Measurements from ENCODE around the gene FHIT.

The FHIT gene

GRCh38 chr3:59786374-59786773 lies 1464.9 kb downstream of the FHIT start:
- Histone ChIP-seq H3K4me1 (ENCODE audit: control insufficient read depth in 1 of 2, insufficient read depth in 1 of 2, low read depth in 1 of 2, low read length in 1 of 2) (no peaks in the 10 kb centered on the region), H3K4me3 (ENCODE audit: low read depth in 1 of 2, low read length in 1 of 2) (no peak overlapping the region), H3K27me3 (no peaks in the 10 kb centered on the region), H3K36me3 (no peaks in the 10 kb centered on the region), H3K27ac (no peak overlapping the region), H3K9me3 (no peaks in the 10 kb centered on the region)
- TF ChIP-seq CTCF (IDR thresholded peaks at IDR 0.05), result no peak

DNA sequence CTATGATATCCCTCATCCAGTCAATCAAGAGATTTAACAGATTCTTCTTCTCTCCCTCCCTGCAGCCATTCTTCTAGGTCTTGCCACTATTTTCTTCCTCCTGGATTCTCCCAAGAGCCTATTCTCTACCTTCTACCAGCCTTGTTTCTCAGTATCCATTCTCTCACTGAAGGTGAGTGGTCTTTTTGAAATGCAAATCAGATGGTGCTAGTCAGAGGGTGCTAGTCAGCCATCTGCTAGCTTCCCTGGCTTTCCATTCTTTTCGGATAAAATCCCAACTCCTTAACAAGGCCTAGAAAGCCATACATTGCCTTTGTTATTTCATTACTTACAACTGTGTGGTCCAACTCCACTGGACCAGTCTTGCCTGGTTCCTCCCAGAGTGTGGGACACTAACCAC lies 1467.1 kb downstream of the FHIT start:
- Histone ChIP-seq H3K36me3 (no peaks in the 10 kb centered on the region), H3K27ac (no peak overlapping the region), H3K9me3 (no peaks in the 10 kb centered on the region), H3K4me1 (ENCODE audit: control insufficient read depth in 1 of 2, insufficient read depth in 1 of 2, low read depth in 1 of 2, low read length in 1 of 2) (no peaks in the 10 kb centered on the region), H3K4me3 (ENCODE audit: low read depth in 1 of 2, low read length in 1 of 2) (no peak overlapping the region), H3K27me3 (no peaks in the 10 kb centered on the region)
- TF ChIP-seq CTCF (IDR thresholded peaks at IDR 0.05), result no peak

GRCh38 chr3:59783468-59783988 lies 1467.7 kb downstream of the FHIT start:
- no peak overlapping the region for H3K4me3 ChIP-seq (ENCODE audit: low read depth in 1 of 2, low read length in 1 of 2)
- no peak for TF ChIP-seq CTCF (IDR thresholded peaks at IDR 0.05)
- no peaks in the 10 kb centered on the region for H3K9me3 ChIP-seq
- no peaks in the 10 kb centered on the region for H3K36me3 ChIP-seq
- no peaks in the 10 kb centered on the region for H3K4me1 ChIP-seq (ENCODE audit: control insufficient read depth in 1 of 2, insufficient read depth in 1 of 2, low read depth in 1 of 2, low read length in 1 of 2)
- H3K27me3 ChIP-seq, result no peaks in the 10 kb centered on the region
- H3K27ac ChIP-seq, result no peak overlapping the region

DNA sequence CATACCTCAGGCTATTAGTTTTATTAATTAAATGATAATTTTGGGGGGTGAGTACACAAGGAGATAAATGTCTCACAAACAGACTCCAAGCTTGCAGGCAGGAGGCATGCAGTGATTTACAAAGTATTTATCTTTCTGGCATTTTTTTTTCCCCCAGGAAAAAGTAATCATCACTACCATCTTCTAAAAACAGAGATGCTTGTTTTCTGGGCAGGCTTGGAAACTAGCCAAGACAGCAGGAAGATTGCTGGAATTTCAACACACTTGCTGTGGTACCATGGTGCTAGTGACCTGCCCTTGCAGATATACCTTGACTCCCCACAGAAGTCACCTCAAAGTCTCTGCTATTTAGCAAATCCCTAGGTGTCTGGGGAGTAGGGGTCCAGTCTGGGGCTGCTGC lies 1468.6 kb downstream of the FHIT start:
- Histone ChIP-seq H3K27ac (no peak overlapping the region), H3K4me3 (ENCODE audit: low read depth in 1 of 2, low read length in 1 of 2) (no peak overlapping the region), H3K36me3 (no peaks in the 10 kb centered on the region), H3K9me3 (no peaks in the 10 kb centered on the region), H3K4me1 (ENCODE audit: control insufficient read depth in 1 of 2, insufficient read depth in 1 of 2, low read depth in 1 of 2, low read length in 1 of 2) (no peaks in the 10 kb centered on the region), H3K27me3 (no peaks in the 10 kb centered on the region)
- no peak for TF ChIP-seq CTCF (IDR thresholded peaks at IDR 0.05)

GRCh38 chr3:59780209-59780608 lies 1471.0 kb downstream of the FHIT start:
- Histone ChIP-seq H3K4me1 (ENCODE audit: control insufficient read depth in 1 of 2, insufficient read depth in 1 of 2, low read depth in 1 of 2, low read length in 1 of 2) (no peaks in the 10 kb centered on the region), H3K27ac (no peak overlapping the region), H3K9me3 (no peaks in the 10 kb centered on the region), H3K36me3 (no peaks in the 10 kb centered on the region), H3K27me3 (no peaks in the 10 kb centered on the region), H3K4me3 (ENCODE audit: low read depth in 1 of 2, low read length in 1 of 2) (no peak overlapping the region)
- no peak for TF ChIP-seq CTCF (IDR thresholded peaks at IDR 0.05)

- Histone ChIP-seq H3K9me3 (no peaks in the 10 kb centered on the region), H3K27ac (no peak overlapping the region), H3K4me1 (ENCODE audit: control insufficient read depth in 1 of 2, insufficient read depth in 1 of 2, low read depth in 1 of 2, low read length in 1 of 2) (no peaks in the 10 kb centered on the region), H3K27me3 (no peaks in the 10 kb centered on the region), H3K36me3 (no peaks in the 10 kb centered on the region), H3K4me3 (ENCODE audit: low read depth in 1 of 2, low read length in 1 of 2) (no peak overlapping the region)
- no peak for TF ChIP-seq CTCF (IDR thresholded peaks at IDR 0.05)
Measured at GRCh38 chr3:59779260-59779659, 1472.0 kb downstream of the FHIT start.

All from neutrophil (primary cell).